ENCODE measurements around the gene CLMP. TPM values are rescaled to one million over a fixed set of nuclear protein-coding genes. Genes with fewer than 3 reads are reported as not detected.

The CLMP gene
- total and polyA plus RNA-seq, 9 of the 15 experiments (the other 6 are each of a cell fraction or from before 2014, with no cell fraction given), result 0.02 to 0.15 (median 0.03) TPM; not detected in 6

DNA sequence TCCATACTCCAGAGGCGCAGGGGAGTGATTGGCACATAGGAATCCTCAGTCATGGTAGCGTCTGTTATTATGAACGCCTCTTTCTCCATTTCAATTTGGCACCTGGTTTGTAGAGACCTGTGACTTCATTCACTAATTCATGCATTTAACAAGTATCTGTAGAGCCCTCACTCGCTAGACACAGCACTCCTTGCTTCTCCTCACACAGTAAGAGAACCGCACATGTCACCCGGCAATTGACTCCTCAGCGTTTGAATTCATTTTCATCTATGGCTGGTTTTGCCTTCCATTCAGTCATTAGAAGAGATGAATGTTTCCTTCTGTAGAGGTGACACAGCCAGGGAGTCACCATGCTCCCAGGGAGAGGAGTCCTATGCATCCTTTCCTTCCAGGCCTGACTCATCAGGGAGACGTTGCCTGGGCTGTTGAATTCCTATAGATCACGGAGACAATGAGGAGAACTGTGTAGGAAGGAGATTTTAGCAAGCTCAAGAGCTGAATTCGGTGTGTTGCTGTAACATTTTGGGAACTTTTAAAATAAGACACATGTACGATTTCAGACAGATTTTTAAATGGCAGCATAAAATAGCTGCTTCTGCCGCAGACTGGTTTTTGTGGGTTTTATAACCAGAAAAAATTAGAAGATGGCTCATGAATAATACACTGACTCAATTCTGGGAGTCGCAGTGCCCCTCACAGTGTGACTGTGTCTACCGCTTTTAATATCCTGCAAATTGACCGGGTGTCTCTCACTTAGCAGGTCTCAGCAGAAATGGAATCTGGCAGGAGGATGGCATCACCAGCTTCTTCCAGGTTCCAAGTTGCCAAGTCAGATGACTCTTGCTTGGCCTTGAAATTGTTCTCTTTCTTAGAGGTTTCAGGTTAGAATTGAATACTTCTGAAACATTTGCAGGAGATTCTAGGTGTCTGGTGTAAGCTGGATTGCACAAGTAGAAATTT, 44.4 kb upstream of the CLMP start (continued):
- TF ChIP-seq, protein P1, sequence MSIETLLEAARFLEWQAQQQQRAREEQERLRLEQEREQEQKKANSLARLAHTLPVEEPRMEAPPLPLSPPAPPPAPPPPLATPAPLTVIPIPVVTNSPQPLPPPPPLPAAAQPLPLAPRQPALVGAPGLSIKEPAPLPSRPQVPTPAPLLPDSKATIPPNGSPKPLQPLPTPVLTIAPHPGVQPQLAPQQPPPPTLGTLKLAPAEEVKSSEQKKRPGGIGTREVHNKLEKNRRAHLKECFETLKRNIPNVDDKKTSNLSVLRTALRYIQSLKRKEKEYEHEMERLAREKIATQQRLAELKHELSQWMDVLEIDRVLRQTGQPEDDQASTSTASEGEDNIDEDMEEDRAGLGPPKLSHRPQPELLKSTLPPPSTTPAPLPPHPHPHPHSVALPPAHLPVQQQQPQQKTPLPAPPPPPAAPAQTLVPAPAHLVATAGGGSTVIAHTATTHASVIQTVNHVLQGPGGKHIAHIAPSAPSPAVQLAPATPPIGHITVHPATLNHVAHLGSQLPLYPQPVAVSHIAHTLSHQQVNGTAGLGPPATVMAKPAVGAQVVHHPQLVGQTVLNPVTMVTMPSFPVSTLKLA (conservative IDR thresholded peaks at IDR 0.05), result no peak
- TF ChIP-seq ZNF780A (CRISPR knock-in tag; IDR thresholded peaks at IDR 0.05) (no peak), MAZ (CRISPR knock-in tag; conservative IDR thresholded peaks at IDR 0.05 in 1 of 2, IDR thresholded peaks at IDR 0.05 in 1 of 2) (no peak), CCNT2 (IDR thresholded peaks at IDR 0.05; ENCODE audit: borderline replicate concordance, extremely low read depth, insufficient read length, low read depth, low read length) (no peak), MBD2 (IDR thresholded peaks at IDR 0.05; ENCODE audit: borderline replicate concordance, low read depth) (no peak), SRSF3 (IDR thresholded peaks at IDR 0.05; ENCODE audit: insufficient read depth, low read length) (no peak), HIVEP1 (CRISPR knock-in tag; IDR thresholded peaks at IDR 0.05) (no peak)
- TF ChIP-seq, protein P2, sequence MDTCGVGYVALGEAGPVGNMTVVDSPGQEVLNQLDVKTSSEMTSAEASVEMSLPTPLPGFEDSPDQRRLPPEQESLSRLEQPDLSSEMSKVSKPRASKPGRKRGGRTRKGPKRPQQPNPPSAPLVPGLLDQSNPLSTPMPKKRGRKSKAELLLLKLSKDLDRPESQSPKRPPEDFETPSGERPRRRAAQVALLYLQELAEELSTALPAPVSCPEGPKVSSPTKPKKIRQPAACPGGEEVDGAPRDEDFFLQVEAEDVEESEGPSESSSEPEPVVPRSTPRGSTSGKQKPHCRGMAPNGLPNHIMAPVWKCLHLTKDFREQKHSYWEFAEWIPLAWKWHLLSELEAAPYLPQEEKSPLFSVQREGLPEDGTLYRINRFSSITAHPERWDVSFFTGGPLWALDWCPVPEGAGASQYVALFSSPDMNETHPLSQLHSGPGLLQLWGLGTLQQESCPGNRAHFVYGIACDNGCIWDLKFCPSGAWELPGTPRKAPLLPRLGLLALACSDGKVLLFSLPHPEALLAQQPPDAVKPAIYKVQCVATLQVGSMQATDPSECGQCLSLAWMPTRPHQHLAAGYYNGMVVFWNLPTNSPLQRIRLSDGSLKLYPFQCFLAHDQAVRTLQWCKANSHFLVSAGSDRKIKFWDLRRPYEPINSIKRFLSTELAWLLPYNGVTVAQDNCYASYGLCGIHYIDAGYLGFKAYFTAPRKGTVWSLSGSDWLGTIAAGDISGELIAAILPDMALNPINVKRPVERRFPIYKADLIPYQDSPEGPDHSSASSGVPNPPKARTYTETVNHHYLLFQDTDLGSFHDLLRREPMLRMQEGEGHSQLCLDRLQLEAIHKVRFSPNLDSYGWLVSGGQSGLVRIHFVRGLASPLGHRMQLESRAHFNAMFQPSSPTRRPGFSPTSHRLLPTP (IDR thresholded peaks at IDR 0.05; ENCODE audit: borderline replicate concordance, extremely low read depth, insufficient read length), result no peak
- TF ChIP-seq, protein P3, sequence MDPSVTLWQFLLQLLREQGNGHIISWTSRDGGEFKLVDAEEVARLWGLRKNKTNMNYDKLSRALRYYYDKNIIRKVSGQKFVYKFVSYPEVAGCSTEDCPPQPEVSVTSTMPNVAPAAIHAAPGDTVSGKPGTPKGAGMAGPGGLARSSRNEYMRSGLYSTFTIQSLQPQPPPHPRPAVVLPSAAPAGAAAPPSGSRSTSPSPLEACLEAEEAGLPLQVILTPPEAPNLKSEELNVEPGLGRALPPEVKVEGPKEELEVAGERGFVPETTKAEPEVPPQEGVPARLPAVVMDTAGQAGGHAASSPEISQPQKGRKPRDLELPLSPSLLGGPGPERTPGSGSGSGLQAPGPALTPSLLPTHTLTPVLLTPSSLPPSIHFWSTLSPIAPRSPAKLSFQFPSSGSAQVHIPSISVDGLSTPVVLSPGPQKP (CRISPR knock-in tag; IDR thresholded peaks at IDR 0.05), result no peak

All from K562 (cell line).